GM23248 (cell line): Measurements from ENCODE around the gene HEXIM2. TPM values are rescaled to one million over a fixed set of nuclear protein-coding genes. Genes with fewer than 3 reads are reported as not detected.

Source experiments
- DNase-seq: peaks from one replicate; pipeline ENCODE4 v3.0.0-alpha.2; 2015
- H2AFZ ChIP-seq: fragments of 200-600 bp; sonication (generic); 2 replicates; pipeline ENCODE4 v1.6.1; 2016; ENCODE audit warnings: antibody characterized with exemption
- H3F3A ChIP-seq: fragments of 200-600 bp; sonication (generic); 2 replicates; pipeline ENCODE4 v1.6.1; 2016; ENCODE audit warnings: mild to moderate bottlenecking, antibody characterized with exemption, mixed run types; ENCODE audit not compliant: insufficient read depth
- H3K27ac ChIP-seq: fragments of 200-600 bp; sonication (generic); 2 replicates; pipeline ENCODE4 v1.5.1; 2016; ENCODE audit warnings: mild to moderate bottlenecking
- H3K27me3 ChIP-seq: fragments of 200-600 bp; sonication (generic); replicated peaks from 2 replicates; pipeline ENCODE4 v1.6.1; 2016; ENCODE audit warnings: mild to moderate bottlenecking; ENCODE audit not compliant: insufficient read depth
- H3K36me3 ChIP-seq: fragments of 200-600 bp; sonication (generic); 2 replicates; pipeline ENCODE4 v1.6.1; 2016; ENCODE audit warnings: low read depth, mild to moderate bottlenecking
- H3K4me1 ChIP-seq: fragments of 200-600 bp; sonication (generic); 2 replicates; pipeline ENCODE4 v1.6.1; 2016; ENCODE audit warnings: mild to moderate bottlenecking; ENCODE audit not compliant: insufficient read depth
- H3K4me2 ChIP-seq: fragments of 200-600 bp; sonication (generic); one replicate; pipeline ENCODE4 v1.6.1; 2016; ENCODE audit warnings: mild to moderate bottlenecking; ENCODE audit not compliant: unreplicated experiment
- H3K4me3 ChIP-seq: fragments of 200-600 bp; sonication (generic); 2 replicates; pipeline ENCODE4 v1.5.1; 2016; ENCODE audit warnings: mild to moderate bottlenecking
- H3K79me2 ChIP-seq: fragments of 200-600 bp; sonication (generic); 2 replicates; pipeline ENCODE4 v1.6.1; 2016; ENCODE audit warnings: mild to moderate bottlenecking; ENCODE audit not compliant: insufficient read depth
- H3K9ac ChIP-seq: fragments of 200-600 bp; sonication (generic); 2 replicates; pipeline ENCODE4 v1.6.1; 2016; ENCODE audit warnings: mild to moderate bottlenecking
- H3K9me2 ChIP-seq: fragments of 200-600 bp; sonication (generic); 2 replicates; pipeline ENCODE4 v1.6.1; 2016; ENCODE audit warnings: mixed run types, mild to moderate bottlenecking, moderate library complexity; ENCODE audit not compliant: insufficient read depth
- H3K9me3 ChIP-seq: fragments of 200-600 bp; sonication (generic); one replicate; pipeline ENCODE4 v1.6.1; 2017; ENCODE audit warnings: low read depth
- H4K20me1 ChIP-seq: fragments of 200-600 bp; sonication (generic); 2 replicates; pipeline ENCODE4 v1.6.0; 2016; ENCODE audit not compliant: insufficient read depth
- EZH2 ChIP-seq: fragments of 200-600 bp; sonication (generic); IDR thresholded peaks from 2 replicates; pipeline ENCODE4 v1.6.1; 2018; ENCODE audit warnings: antibody characterized with exemption, mild to moderate bottlenecking; ENCODE audit not compliant: insufficient read depth, poor library complexity, severe bottlenecking
- EZH2phosphoT487 ChIP-seq: fragments of 200-600 bp; sonication (generic); IDR thresholded peaks from 2 replicates; pipeline ENCODE4 v1.6.1; 2018; ENCODE audit warnings: antibody characterized with exemption, moderate library complexity, mild to moderate bottlenecking, low read depth; ENCODE audit not compliant: insufficient read depth
- WGBS, 2 experiments: methylation state at CpG; one replicate each; pipeline ENCODE4 v1.1.6; 2015 to 2017; ENCODE audit warnings: low lambda C conversion rate in 2 of 2, low coverage in 1 of 2; ENCODE audit errors: missing lambda C conversion rate in 2 of 2; 5-methylcytosine and 5-hydroxymethylcytosine counted together
- in situ Hi-C: fragments of 300-500 bp; cut with MboI; formaldehyde crosslinking; loops from 2 replicates; pipeline ENCODE4 v1.15.0; 2020
- polyA plus RNA-seq: library from polyadenylated mRNA; unstranded; fragments of >200 nt; fragmentation: Nextera tagmentation; extraction: Ambion mirVana; gene quantifications from 2 replicates; pipeline ENCODE4 v1.2.1, GENCODE V29; 2016
- total RNA-seq: library from RNA; depleted of rRNA; stranded (reverse); fragments of >200 nt; shearing (Covaris generic); gene quantifications from 2 replicates; pipeline ENCODE4 v1.2.3, GENCODE V29; 2014

HEXIM2 gene
- total and polyA plus RNA-seq, 2 experiments from 2014 or later: 4.8 to 8.6 TPM

DNA sequence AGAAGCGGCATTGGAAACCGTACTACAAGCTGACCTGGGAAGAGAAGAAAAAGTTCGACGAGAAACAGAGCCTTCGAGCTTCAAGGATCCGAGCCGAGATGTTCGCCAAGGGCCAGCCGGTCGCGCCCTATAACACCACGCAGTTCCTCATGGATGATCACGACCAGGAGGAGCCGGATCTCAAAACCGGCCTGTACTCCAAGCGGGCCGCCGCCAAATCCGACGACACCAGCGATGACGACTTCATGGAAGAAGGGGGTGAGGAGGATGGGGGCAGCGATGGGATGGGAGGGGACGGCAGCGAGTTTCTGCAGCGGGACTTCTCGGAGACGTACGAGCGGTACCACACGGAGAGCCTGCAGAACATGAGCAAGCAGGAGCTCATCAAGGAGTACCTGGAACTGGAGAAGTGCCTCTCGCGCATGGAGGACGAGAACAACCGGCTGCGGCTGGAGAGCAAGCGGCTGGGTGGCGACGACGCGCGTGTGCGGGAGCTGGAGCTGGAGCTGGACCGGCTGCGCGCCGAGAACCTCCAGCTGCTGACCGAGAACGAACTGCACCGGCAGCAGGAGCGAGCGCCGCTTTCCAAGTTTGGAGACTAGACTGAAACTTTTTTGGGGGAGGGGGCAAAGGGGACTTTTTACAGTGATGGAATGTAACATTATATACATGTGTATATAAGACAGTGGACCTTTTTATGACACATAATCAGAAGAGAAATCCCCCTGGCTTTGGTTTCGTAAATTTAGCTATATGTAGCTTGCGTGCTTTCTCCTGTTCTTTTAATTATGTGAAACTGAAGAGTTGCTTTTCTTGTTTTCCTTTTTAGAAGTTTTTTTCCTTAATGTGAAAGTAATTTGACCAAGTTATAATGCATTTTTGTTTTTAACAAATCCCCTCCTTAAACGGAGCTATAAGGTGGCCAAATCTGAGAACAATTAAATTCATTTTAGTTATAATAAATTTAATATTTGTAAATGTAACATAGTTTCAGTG, 11.7 kb upstream of the HEXIM2 start:
- TF ChIP-seq EZH2 (no peak), EZH2phosphoT487 (no peak)
- peak overlapping the region; percentile 94 for H3K4me3 ChIP-seq
- DNase-seq: peak; percentile 86
- H3K9me2 ChIP-seq: no peaks in the 10 kb centered on the region
- H4K20me1 ChIP-seq: no peaks in the 10 kb centered on the region
- H3K79me2 ChIP-seq: peaks cover 64% of the 10 kb centered on the region
- peaks cover 16% of the 10 kb centered on the region; the same call in 1 of the 2 replicates for H3K4me1 ChIP-seq
- H3K27me3 ChIP-seq: no peaks in the 10 kb centered on the region
- H3K9me3 ChIP-seq: no peaks in the 10 kb centered on the region
- H2AFZ ChIP-seq: peak overlapping the region; percentile 46; the same call in 1 of the 2 replicates
- in situ Hi-C loops: no loop called here
- peak overlapping the region; percentile 94 for H3K9ac ChIP-seq
- H3K4me2 ChIP-seq: peak overlapping the region; percentile 99
- H3K36me3 ChIP-seq: no peaks in the 10 kb centered on the region
- peak overlapping the region; percentile 85 for H3K27ac ChIP-seq
- H3F3A ChIP-seq: peaks cover 33% of the 10 kb centered on the region
- 1 to 2% methylated on average over 47 to 56 of the region's 56 CpGs for WGBS, 2 experiments

DNA sequence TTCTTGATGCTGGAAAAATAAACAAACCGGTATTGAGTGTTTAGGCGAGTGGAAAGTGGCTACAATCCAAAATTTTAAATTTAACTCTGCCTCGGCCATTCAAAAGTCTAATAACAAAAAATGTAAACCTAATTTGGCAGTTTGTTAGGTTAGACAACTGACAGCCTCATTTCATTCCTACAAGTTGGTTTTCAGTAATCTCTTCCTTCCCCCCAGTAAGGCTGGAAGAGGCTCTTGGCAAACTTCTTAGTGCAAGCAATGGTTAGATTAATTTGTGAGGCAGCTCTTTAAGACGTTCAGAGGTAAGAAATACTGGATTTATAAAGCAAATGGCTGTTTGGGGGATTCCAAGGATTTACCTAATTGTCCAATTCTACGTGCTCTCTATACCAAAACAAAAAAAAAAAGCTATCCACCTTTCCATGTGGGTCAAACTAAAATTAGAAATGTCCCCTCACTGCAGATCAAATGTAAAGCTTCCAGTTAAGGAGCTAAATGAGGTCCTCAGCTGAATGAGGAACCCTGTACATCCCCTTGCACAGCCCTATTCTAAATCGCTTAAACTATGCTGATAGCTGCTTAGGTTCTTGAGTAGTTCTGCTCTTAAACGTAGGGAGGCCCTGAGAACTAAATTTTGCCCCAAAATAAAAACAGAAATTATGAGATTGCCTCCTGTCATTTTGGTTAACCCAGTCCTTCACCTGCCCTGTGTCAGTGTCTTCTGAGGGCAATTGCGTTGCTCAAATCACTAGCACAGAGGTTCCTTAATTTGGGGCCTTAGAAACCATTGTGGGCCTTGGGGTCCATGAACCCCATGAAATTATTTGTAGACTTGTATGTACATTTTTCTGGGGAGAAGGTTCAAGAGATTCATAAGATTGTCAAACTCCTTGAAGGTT, 10.5 kb upstream of the HEXIM2 start:
- peaks cover 33% of the 10 kb centered on the region for H3F3A ChIP-seq
- no peaks in the 10 kb centered on the region for H3K36me3 ChIP-seq
- TF ChIP-seq EZH2phosphoT487 (no peak), EZH2 (no peak)
- peaks cover 16% of the 10 kb centered on the region; the same call in 1 of the 2 replicates for H3K4me1 ChIP-seq
- no peaks in the 10 kb centered on the region for H3K27me3 ChIP-seq
- no peaks in the 10 kb centered on the region for H3K9me3 ChIP-seq
- no peak overlapping the region for H2AFZ ChIP-seq
- 9% methylated on average over 8 of the region's 8 CpGs for WGBS, 2 experiments
- in situ Hi-C loops: no loop called here
- H3K9ac ChIP-seq: peak overlapping the region; percentile 94
- peak overlapping the region; percentile 94 for H3K4me3 ChIP-seq
- H3K27ac ChIP-seq: peak overlapping the region; percentile 85
- peaks cover 76% of the 10 kb centered on the region for H3K79me2 ChIP-seq
- peak overlapping the region; percentile 99 for H3K4me2 ChIP-seq
- peak; percentile 51 for DNase-seq
- H3K9me2 ChIP-seq: no peaks in the 10 kb centered on the region
- no peaks in the 10 kb centered on the region for H4K20me1 ChIP-seq

DNA sequence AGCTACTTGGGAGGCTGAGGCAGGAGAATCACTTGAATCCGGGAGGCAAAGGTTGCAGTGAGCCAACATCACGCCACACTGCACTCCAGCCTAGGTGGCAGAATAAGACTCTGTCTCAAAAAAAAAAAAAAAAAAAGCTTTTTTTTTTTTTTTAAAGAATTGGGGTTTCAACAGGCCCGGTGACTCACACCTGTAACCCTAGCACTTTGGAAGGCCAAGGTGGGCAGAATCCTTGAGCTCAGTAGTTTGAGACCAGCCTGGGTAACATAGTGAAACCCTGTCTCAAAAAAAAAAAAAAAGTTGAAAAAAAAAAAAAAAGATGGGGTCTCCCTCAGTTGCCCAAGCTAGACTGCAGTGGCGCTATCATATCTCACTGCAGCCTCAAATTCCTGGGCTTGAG, 6.6 kb upstream of the HEXIM2 start:
- no peak overlapping the region for H3K4me2 ChIP-seq
- H3K27me3 ChIP-seq: no peaks in the 10 kb centered on the region
- no peak overlapping the region for H2AFZ ChIP-seq
- no peaks in the 10 kb centered on the region for H3K36me3 ChIP-seq
- H3F3A ChIP-seq: peaks cover 48% of the 10 kb centered on the region
- 94 to 95% methylated on average over 4 of the region's 4 CpGs for WGBS, 2 experiments
- no peaks in the 10 kb centered on the region for H3K9me3 ChIP-seq
- H3K9me2 ChIP-seq: no peaks in the 10 kb centered on the region
- H3K27ac ChIP-seq: no peak overlapping the region
- TF ChIP-seq EZH2phosphoT487 (no peak), EZH2 (no peak)
- peaks cover 32% of the 10 kb centered on the region for H3K4me1 ChIP-seq
- H3K9ac ChIP-seq: no peak overlapping the region
- no peak overlapping the region for H3K4me3 ChIP-seq
- H4K20me1 ChIP-seq: no peaks in the 10 kb centered on the region
- DNase-seq: peak; percentile 26
- peaks cover 100% of the 10 kb centered on the region for H3K79me2 ChIP-seq
- in situ Hi-C loops: no loop called here

DNA sequence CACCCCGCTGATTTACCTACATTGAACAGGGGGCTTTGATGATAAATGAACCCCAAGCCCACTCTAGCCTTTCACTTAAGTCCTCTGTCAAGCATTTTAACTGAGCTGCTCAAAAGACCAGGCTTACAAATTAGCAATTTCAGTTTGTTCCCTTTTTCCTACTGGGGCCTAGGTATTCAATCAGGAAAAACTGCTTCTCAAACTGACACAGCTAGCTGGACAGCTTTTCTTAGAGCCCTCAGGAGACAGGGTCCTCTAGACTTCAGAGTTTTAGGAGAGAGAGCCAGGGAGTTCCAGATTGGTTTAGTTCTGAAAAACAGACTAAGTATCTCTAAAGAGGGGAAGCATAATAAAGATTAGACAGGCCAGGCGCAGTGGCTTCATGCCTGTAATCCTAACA, 6.2 kb upstream of the HEXIM2 start:
- H3K9me2 ChIP-seq: no peaks in the 10 kb centered on the region
- DNase-seq: no peak
- no peaks in the 10 kb centered on the region for H3K9me3 ChIP-seq
- peaks cover 100% of the 10 kb centered on the region for H3K79me2 ChIP-seq
- H3K27ac ChIP-seq: no peak overlapping the region
- H4K20me1 ChIP-seq: no peaks in the 10 kb centered on the region
- H3K9ac ChIP-seq: no peak overlapping the region
- TF ChIP-seq EZH2: no peak
- no peak for TF ChIP-seq EZH2phosphoT487
- H3K4me3 ChIP-seq: no peak overlapping the region
- no peaks in the 10 kb centered on the region for H3K36me3 ChIP-seq
- H3K27me3 ChIP-seq: no peaks in the 10 kb centered on the region
- in situ Hi-C loops: no loop called here
- no peak overlapping the region for H2AFZ ChIP-seq
- 98 to 100% methylated on average over 2 of the region's 2 CpGs for WGBS, 2 experiments
- H3K4me2 ChIP-seq: no peak overlapping the region
- peaks cover 34% of the 10 kb centered on the region for H3K4me1 ChIP-seq
- peaks cover 49% of the 10 kb centered on the region for H3F3A ChIP-seq
